GM18498 (cell line): ENCODE data around the gene SLC16A7.

Source experiments
- ATAC-seq: cut with Tn5 transposase; IDR thresholded peaks from one replicate; pipeline ENCODE4 v1.9.1; 2021; ENCODE audit warnings: mild to moderate bottlenecking, moderate library complexity; ENCODE audit not compliant: unreplicated experiment

The SLC16A7 gene

GRCh38 chr12:59620326-59620725 lies 24.5 kb downstream of the SLC16A7 start:
- peak; percentile 37 for ATAC-seq

- no peak for ATAC-seq
These were observed 29.1 kb downstream of the SLC16A7 start for GRCh38 chr12:59624732-59625460.

- no peak for ATAC-seq
These were observed 30.6 kb downstream of the SLC16A7 start for GRCh38 chr12:59626382-59626781.

GRCh38 chr12:59627582-59627981 lies 31.8 kb downstream of the SLC16A7 start:
- no peak for ATAC-seq

- no peak for ATAC-seq
These were observed 34.1 kb downstream of the SLC16A7 start for GRCh38 chr12:59629890-59630289.

GRCh38 chr12:59632408-59632807 lies 36.6 kb downstream of the SLC16A7 start:
- no peak for ATAC-seq

GRCh38 chr12:59634254-59634653 lies 38.4 kb downstream of the SLC16A7 start:
- no peak for ATAC-seq

GRCh38 chr12:59636945-59637691 lies 41.3 kb downstream of the SLC16A7 start:
- ATAC-seq: peak; percentile 77

GRCh38 chr12:59637692-59638070 lies 41.9 kb downstream of the SLC16A7 start:
- peak; percentile 25 for ATAC-seq

- no peak for ATAC-seq
These were observed 47.7 kb downstream of the SLC16A7 start for GRCh38 chr12:59643550-59643949.

- ATAC-seq: no peak
These were observed 49.4 kb downstream of the SLC16A7 start for GRCh38 chr12:59645242-59645641.

- no peak for ATAC-seq
These were observed 50.8 kb downstream of the SLC16A7 start for GRCh38 chr12:59646636-59647035.

- ATAC-seq: no peak
These were observed 53.4 kb downstream of the SLC16A7 start for GRCh38 chr12:59649203-59649602.

- peak; percentile 44 for ATAC-seq
These were observed 54.9 kb downstream of the SLC16A7 start for GRCh38 chr12:59650588-59651228.

GRCh38 chr12:59651229-59651920 lies 55.5 kb downstream of the SLC16A7 start:
- peak; percentile 27 for ATAC-seq

- ATAC-seq: no peak
These were observed 56.3 kb downstream of the SLC16A7 start for GRCh38 chr12:59652130-59652529.

GRCh38 chr12:59654061-59654460 lies 58.2 kb downstream of the SLC16A7 start:
- no peak for ATAC-seq

- no peak for ATAC-seq
These were observed 61.4 kb downstream of the SLC16A7 start for GRCh38 chr12:59657266-59657665.

GRCh38 chr12:59657711-59658110 lies 61.9 kb downstream of the SLC16A7 start:
- ATAC-seq: no peak

- no peak for ATAC-seq
These were observed 64.3 kb downstream of the SLC16A7 start for GRCh38 chr12:59660148-59660547.

- ATAC-seq: no peak
These were observed 65.2 kb downstream of the SLC16A7 start for GRCh38 chr12:59660921-59661597.
